ENCODE data around the gene COX8A. TPM values are rescaled to one million over a fixed set of nuclear protein-coding genes. Genes with fewer than 3 reads are reported as not detected.

The COX8A gene
- total and polyA plus RNA-seq, 9 of the 15 experiments (the other 6 are each of a cell fraction or from before 2014, with no cell fraction given) = 274 to 1,206 (median 526) TPM

- TF ChIP-seq PYGO2 (tag; IDR thresholded peaks at IDR 0.05) (no peak), ZNF232 (CRISPR knock-in tag; IDR thresholded peaks at IDR 0.05) (no peak), CHD2 (IDR thresholded peaks at IDR 0.05; ENCODE audit: low read depth, low read length) (0 out of 2 replicates have a peak, but pooled peaks have one; percentile 4), TCF7L2 (IDR thresholded peaks at IDR 0.05; ENCODE audit: low read depth, low read length) (no peak), ZNF133 (CRISPR knock-in tag; IDR thresholded peaks at IDR 0.05) (no peak), ZNF699 (CRISPR knock-in tag; IDR thresholded peaks at IDR 0.05; ENCODE audit: insufficient replicate concordance) (no peak), ZNF609 (CRISPR knock-in tag; IDR thresholded peaks at IDR 0.05; ENCODE audit: borderline replicate concordance) (no peak), ZNF197 (CRISPR knock-in tag; IDR thresholded peaks at IDR 0.05; ENCODE audit: low read depth) (0 out of 2 replicates have a peak, but pooled peaks have one; percentile 34), CBFA2T3 (IDR thresholded peaks at IDR 0.05) (peak; percentile 98), ZNF217 (CRISPR knock-in tag; IDR thresholded peaks at IDR 0.05) (no peak)
- TF ChIP-seq, protein P1, sequence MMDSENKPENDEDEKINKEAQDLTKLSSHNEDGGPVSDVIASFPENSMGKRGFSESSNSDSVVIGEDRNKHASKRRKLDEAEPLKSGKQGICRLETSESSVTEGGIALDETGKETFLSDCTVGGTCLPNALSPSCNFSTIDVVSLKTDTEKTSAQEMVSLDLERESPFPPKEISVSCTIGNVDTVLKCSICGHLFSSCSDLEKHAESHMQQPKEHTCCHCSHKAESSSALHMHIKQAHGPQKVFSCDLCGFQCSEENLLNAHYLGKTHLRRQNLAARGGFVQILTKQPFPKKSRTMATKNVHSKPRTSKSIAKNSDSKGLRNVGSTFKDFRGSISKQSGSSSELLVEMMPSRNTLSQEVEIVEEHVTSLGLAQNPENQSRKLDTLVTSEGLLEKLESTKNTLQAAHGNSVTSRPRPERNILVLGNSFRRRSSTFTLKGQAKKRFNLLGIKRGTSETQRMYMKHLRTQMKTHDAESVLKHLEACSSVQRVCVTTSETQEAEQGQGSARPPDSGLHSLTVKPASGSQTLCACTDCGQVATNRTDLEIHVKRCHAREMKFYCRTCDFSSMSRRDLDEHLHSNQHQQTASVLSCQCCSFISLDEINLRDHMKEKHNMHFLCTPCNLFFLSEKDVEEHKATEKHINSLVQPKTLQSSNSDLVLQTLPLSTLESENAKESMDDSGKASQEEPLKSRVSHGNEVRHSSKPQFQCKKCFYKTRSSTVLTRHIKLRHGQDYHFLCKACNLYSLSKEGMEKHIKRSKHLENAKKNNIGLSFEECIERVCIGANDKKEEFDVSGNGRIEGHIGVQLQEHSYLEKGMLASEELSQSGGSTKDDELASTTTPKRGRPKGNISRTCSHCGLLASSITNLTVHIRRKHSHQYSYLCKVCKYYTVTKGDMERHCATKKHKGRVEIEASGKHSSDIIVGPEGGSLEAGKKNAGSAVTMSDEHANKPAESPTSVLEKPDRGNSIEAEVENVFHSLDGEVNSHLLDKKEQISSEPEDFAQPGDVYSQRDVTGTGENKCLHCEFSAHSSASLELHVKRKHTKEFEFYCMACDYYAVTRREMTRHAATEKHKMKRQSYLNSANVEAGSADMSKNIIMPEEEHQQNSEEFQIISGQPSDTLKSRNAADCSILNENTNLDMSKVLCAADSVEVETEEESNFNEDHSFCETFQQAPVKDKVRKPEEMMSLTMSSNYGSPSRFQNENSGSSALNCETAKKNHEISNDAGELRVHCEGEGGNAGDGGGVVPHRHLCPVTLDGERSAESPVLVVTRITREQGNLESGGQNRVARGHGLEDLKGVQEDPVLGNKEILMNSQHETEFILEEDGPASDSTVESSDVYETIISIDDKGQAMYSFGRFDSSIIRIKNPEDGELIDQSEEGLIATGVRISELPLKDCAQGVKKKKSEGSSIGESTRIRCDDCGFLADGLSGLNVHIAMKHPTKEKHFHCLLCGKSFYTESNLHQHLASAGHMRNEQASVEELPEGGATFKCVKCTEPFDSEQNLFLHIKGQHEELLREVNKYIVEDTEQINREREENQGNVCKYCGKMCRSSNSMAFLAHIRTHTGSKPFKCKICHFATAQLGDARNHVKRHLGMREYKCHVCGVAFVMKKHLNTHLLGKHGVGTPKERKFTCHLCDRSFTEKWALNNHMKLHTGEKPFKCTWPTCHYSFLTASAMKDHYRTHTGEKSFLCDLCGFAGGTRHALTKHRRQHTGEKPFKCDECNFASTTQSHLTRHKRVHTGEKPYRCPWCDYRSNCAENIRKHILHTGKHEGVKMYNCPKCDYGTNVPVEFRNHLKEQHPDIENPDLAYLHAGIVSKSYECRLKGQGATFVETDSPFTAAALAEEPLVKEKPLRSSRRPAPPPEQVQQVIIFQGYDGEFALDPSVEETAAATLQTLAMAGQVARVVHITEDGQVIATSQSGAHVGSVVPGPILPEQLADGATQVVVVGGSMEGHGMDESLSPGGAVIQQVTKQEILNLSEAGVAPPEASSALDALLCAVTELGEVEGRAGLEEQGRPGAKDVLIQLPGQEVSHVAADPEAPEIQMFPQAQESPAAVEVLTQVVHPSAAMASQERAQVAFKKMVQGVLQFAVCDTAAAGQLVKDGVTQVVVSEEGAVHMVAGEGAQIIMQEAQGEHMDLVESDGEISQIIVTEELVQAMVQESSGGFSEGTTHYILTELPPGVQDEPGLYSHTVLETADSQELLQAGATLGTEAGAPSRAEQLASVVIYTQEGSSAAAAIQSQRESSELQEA (IDR thresholded peaks at IDR 0.05; ENCODE audit: low read depth) = no peak
- TF ChIP-seq, protein P2, sequence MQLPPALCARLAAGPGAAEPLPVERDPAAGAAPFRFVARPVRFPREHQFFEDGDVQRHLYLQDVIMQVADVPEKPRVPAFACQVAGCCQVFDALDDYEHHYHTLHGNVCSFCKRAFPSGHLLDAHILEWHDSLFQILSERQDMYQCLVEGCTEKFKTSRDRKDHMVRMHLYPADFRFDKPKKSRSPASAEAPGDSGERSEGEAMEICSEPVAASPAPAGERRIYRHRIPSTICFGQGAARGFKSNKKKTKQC (CRISPR knock-in tag; IDR thresholded peaks at IDR 0.05) = no peak; the same call in 1 of the 2 replicates
- TF ChIP-seq, protein P3, sequence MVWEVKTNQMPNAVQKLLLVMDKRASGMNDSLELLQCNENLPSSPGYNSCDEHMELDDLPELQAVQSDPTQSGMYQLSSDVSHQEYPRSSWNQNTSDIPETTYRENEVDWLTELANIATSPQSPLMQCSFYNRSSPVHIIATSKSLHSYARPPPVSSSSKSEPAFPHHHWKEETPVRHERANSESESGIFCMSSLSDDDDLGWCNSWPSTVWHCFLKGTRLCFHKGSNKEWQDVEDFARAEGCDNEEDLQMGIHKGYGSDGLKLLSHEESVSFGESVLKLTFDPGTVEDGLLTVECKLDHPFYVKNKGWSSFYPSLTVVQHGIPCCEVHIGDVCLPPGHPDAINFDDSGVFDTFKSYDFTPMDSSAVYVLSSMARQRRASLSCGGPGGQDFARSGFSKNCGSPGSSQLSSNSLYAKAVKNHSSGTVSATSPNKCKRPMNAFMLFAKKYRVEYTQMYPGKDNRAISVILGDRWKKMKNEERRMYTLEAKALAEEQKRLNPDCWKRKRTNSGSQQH (CRISPR knock-in tag; IDR thresholded peaks at IDR 0.05) = no peak
These were observed 33.3 kb downstream of the COX8A start (continued) for GRCh38 chr11:64007629-64008282.

Data from K562 (cell line).